Measurements from ENCODE around the gene SGK2.

GRCh38 chr20:43542161-43542560 lies 16.7 kb upstream of the SGK2 start:
- TF ChIP-seq EP300 (IDR thresholded peaks at IDR 0.05) (no peak), CTCF (IDR thresholded peaks at IDR 0.05) (no peak), POLR2A (IDR thresholded peaks at IDR 0.05) (no peak)
